AG04450 (cell line): ENCODE data around the gene HSFX4. TPM values are rescaled to one million over a fixed set of nuclear protein-coding genes. Genes with fewer than 3 reads are reported as not detected.
"Not testable (repeated sequence)": the region's sequence is repeated elsewhere in the genome, so short reads cannot be mapped to it uniquely, and the experiment has no call there.

Source experiments
- CTCF ChIA-PET: fragments of 300-600, 350-600 bp; formaldehyde crosslinking; extraction: SDS; loops from one replicate; lab custom pipeline; 2022; ENCODE audit warnings: antibody characterized with exemption, inconsistent platforms; lab: Charles Lee
- POLR2A ChIA-PET: fragments of 350-600 bp; formaldehyde crosslinking; extraction: SDS; loops from one replicate; lab custom pipeline; 2021; ENCODE audit warnings: antibody characterized with exemption, inconsistent platforms; lab: Yijun Ruan, JAX
- DNase-seq: peaks from one replicate; pipeline ENCODE4 v3.0.0-alpha.2; 2011; ENCODE audit warnings: low read depth, low spot score
- H3K27ac ChIP-seq: one replicate; pipeline ENCODE4 v1.5.1; 2012; ENCODE audit warnings: low read depth, low read length, control low read depth
- H3K27me3 ChIP-seq: one replicate; pipeline ENCODE4 v1.6.0; 2012; ENCODE audit warnings: low read length; ENCODE audit not compliant: control insufficient read depth, insufficient read depth
- H3K4me3 ChIP-seq: 2 replicates; pipeline ENCODE4 v1.5.1; 2011; ENCODE audit warnings: mild to moderate bottlenecking, low read depth, low read length, control low read depth
- H3K9me3 ChIP-seq: 2 replicates; pipeline ENCODE4 v1.5.1; 2012; ENCODE audit warnings: low read length; ENCODE audit not compliant: control insufficient read depth, insufficient read depth
- polyA plus RNA-seq: library from polyadenylated mRNA; depleted of rRNA; stranded (reverse); fragments of >200 nt; gene quantifications from 2 replicates; pipeline ENCODE4 v1.2.3, GENCODE V29; 2011
- TF ChIP-seq, protein P1 (sequence below): IDR thresholded peaks from 2 replicates; pipeline ENCODE4 v1.5.1; 2011; ENCODE audit warnings: low read depth, low read length, control low read depth, inconsistent platforms

HSFX4 gene
- polyA plus RNA-seq, 1 experiment = not detected

DNA sequence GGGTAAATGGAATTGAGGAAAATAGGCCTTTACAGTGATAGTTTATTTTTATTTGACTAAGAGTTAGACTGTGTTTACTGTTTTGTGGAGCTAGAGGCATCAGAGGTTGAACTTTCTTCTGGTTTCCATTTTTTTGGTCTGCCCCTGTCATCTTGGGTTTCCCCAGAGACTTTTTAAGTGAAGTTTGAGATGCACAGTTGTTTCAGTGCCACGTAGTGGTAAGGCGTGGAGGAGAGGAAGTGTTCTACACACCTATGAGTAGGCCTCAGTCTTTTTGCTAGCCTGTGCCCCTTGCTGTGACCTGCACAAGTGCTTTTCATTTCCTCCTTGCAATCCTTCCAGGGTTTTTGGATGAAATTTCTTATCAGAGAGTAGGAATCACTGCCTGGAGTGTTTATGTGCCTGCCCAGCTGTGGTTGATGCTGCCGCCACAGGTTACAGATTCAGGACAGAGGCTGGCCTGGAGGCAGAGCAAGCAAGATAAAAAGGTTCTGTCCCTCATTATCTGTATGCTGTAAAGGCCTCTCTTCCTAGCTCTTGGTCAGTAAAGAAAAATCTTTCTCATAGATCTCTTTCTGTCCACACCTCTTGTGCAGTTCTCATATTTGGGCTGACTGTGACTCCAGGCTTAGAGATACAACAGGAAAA lies 12.5 kb upstream of the HSFX4 start:
- no peak for DNase-seq
- ChIA-PET CTCF (no interaction called here), POLR2A (no interaction called here)
- H3K27ac ChIP-seq = no peak overlapping the region
- H3K9me3 ChIP-seq = no peaks in the 10 kb centered on the region
- TF ChIP-seq, protein P1, sequence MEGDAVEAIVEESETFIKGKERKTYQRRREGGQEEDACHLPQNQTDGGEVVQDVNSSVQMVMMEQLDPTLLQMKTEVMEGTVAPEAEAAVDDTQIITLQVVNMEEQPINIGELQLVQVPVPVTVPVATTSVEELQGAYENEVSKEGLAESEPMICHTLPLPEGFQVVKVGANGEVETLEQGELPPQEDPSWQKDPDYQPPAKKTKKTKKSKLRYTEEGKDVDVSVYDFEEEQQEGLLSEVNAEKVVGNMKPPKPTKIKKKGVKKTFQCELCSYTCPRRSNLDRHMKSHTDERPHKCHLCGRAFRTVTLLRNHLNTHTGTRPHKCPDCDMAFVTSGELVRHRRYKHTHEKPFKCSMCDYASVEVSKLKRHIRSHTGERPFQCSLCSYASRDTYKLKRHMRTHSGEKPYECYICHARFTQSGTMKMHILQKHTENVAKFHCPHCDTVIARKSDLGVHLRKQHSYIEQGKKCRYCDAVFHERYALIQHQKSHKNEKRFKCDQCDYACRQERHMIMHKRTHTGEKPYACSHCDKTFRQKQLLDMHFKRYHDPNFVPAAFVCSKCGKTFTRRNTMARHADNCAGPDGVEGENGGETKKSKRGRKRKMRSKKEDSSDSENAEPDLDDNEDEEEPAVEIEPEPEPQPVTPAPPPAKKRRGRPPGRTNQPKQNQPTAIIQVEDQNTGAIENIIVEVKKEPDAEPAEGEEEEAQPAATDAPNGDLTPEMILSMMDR = no peak
- H3K4me3 ChIP-seq = no peak overlapping the region
- H3K27me3 ChIP-seq = no peaks in the 10 kb centered on the region

DNA sequence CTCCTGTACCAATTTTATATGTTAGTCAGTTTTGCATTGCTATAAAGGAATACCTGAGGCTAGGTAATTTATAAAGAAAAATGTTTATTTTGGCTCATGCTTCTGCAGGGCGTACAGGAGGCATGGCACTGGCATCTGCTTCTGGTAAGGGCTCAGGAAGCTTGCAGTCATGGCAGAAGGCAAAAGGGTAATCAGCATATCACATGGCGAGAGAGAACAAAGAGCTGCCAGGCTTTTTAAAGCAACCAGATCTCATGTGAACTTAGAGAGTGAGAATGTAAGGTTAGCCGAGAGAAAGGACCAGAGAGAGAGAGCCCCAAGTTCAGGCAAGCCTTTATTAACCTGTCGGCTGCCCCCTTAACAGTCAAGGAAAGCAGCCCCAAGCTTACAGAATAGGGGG lies 5.5 kb upstream of the HSFX4 start:
- H3K4me3 ChIP-seq, H3K27ac ChIP-seq, CTCF ChIA-PET, POLR2A ChIA-PET, H3K9me3 ChIP-seq, H3K27me3 ChIP-seq, DNase-seq: not testable (repeated sequence)

DNA sequence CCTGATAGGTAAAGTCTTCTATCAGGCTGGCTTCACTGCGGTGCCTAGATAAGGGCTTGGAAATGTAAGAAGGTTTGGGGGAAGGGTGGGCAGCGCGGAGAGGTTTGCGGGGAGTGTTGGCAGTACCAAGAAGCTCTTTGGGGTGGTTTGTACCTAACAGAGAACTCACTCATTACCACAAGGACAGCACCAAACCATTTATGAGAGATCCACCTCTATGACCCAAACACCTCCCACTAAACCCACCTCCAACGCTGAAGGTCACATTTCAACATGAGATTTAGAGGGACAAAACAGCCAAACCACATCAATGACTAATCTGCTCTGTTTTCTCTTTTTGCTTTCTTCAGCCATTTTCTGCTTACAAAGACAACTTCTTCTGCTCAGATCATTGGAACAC lies 4.9 kb upstream of the HSFX4 start:
- CTCF ChIA-PET, DNase-seq, H3K4me3 ChIP-seq, H3K27ac ChIP-seq, POLR2A ChIA-PET, H3K9me3 ChIP-seq, H3K27me3 ChIP-seq: not testable (repeated sequence)

DNA sequence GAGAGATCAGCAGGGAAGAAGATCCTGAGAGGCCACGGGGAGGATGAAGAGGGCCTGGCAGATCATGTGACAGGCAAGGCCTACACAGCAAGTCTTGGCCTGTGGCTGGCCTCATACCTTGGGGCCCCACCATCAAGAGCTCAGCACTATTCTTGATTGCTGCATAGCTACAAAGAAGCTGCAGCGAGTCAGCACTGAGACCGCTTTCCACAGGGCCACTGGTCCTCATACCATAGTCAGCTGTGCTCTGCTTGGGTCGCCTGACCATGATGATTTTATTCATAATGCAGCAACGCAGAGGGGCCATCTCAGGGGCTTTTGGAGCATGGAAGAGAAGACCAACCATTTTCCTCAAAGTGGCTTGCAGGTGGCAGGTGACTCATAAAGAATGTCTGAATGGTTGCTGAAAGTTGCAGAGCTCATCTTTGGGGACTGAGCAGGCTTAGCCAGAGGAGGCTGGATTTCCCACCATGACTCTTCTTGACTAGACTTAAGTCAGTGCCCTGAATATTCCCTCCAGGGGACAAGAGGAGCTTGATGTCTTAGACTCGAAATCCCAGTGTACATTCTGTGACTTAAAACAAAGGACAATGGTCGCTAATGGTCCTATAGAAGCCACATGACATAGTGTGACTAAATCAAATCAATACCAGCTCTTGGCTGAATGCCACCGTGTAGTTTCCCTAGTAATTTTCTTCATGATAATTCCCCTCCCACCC lies 2.0 kb upstream of the HSFX4 start:
- H3K9me3 ChIP-seq, DNase-seq, H3K27ac ChIP-seq, H3K4me3 ChIP-seq, CTCF ChIA-PET, POLR2A ChIA-PET, H3K27me3 ChIP-seq: not testable (repeated sequence)

DNA sequence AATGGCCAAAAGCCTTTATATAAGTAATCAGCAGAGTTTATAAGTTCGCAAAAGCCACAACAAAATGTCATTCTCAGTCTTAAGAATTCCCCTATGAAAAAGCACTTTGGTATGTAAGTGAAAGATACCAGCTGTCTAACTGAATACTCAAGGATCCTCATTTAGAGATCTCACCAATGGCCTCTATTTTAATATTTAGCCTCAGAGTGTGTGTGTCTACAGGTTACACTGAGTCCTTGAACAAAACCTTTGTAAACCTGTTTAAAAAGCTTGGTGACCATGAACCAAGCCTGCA lies 1.5 kb upstream of the HSFX4 start:
- CTCF ChIA-PET, DNase-seq, H3K27me3 ChIP-seq, POLR2A ChIA-PET, H3K9me3 ChIP-seq, H3K27ac ChIP-seq, H3K4me3 ChIP-seq: not testable (repeated sequence)

DNA sequence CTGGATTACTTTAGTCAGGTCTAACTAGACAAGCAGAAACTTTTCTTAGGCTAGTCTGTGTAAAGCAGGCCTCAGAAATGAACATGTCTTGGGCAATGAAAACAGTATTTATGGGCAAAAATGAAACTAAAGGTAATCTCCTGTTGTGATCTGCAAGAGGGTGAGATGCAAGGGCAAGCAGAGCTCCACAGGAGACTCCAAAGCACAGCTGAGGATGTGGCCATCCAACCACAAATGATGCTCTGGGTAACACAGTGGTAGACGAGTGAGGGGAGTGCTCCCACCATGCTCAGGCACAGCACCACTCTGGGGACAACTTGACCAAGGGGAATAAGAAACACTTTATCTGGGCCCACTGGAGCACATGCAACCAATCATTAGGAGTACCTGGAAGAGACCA lies 738 bp upstream of the HSFX4 start:
- CTCF ChIA-PET, H3K27ac ChIP-seq, H3K9me3 ChIP-seq, POLR2A ChIA-PET, H3K27me3 ChIP-seq, DNase-seq, H3K4me3 ChIP-seq: not testable (repeated sequence)

DNA sequence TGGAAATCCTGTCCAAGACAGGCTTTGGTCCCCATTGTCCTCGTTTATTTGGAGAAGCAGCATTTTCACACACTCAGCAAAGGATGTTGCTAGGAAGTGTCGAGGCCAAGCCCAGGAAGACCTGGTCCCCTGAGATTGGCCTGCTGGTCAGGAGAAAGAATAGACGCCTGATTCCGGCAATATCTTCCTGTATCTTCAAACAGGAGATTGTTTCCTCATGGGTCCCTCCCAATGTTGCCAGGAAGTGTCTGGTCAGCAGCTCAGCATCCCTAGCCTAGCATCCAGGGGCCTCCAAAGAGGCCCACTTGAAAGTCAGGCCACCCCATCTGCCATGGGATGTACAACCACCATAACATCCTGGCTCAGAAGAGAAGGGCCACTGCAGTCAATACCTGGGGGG lies 2.0 kb downstream of the HSFX4 start:
- H3K4me3 ChIP-seq, H3K27ac ChIP-seq, DNase-seq, H3K27me3 ChIP-seq, H3K9me3 ChIP-seq, POLR2A ChIA-PET, CTCF ChIA-PET: not testable (repeated sequence)

DNA sequence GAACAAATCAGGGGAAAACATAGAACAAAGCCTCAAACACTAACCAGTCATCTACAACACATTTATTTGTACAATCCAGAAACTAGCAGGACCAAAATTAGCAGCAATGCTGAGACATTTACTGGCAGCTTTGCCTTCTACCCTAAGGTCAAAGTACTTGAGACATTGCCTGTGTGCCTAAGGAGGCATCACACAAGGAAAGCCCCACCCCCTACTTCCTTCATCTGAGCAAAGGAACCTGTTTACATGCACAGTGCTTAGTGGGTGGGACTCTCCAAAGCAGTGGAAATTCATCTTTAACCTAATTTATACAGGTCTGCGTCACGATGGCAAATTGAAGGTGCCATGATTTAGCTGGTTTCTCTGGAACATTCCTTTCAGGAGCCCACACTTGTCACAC lies 2.8 kb downstream of the HSFX4 start:
- CTCF ChIA-PET, H3K4me3 ChIP-seq, H3K27ac ChIP-seq, POLR2A ChIA-PET, H3K27me3 ChIP-seq, DNase-seq, H3K9me3 ChIP-seq: not testable (repeated sequence)

DNA sequence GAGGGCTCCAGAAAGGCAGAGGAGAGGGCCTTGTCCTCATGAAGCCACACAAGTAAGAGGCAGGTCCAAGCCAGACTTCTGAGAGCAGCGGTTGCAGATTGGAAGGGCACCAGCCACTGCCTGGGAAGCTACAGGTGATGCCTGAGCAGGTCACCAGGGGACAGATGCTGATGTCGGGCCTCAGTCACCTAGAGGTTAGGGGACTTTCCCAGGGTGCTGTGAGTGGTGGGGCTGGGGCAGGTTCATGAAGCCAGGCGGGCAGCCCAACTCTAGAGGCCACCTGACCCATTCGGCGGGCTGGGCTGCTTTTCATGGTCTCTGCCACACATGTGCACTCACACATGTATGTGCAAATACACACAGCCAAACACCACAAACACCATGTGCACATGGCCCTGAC lies 3.6 kb downstream of the HSFX4 start:
- H3K27ac ChIP-seq, POLR2A ChIA-PET, H3K9me3 ChIP-seq, H3K4me3 ChIP-seq, CTCF ChIA-PET, DNase-seq, H3K27me3 ChIP-seq: not testable (repeated sequence)

DNA sequence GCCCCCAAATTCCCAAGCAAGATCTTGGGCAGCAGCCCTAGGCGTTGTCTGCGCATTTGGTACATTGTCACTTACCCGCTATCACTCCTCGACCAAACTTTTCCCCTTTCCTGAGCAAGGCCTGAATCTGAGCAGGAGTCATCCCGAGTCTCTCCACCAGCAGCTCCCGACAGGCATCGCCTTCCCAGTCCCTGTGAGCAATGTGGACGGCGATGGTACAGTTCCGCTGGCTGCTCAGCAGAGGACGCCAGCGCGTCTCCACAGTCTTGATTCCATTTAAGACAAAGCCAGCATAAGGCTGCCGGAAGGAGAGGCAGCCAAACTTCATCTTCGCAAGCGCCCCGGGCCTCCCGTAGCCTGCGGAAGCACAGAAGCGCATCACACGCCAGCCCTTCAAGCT lies 4.2 kb downstream of the HSFX4 start:
- H3K4me3 ChIP-seq, CTCF ChIA-PET, POLR2A ChIA-PET: not testable (repeated sequence)

DNA sequence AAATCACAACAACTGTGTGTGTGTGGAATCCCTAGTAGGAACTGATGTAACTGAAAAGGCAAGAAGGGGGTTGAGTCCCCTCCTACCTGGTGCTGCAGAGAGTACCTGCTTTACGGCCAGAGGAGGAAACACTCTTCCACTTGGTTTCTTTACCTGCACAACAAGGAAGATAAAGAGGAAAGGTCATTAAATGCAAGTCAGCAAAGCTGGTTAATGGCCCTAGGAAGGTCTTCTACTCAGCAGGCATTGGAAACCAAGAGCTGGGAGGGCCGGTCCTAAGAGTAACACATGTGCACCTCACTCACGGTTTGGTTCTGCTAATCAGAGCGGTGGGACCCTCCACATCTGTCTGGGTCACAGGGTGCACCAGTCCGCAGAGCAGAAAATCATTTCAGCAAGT lies 8.0 kb downstream of the HSFX4 start:
- not testable (repeated sequence) for DNase-seq, H3K9me3 ChIP-seq, H3K27me3 ChIP-seq
- CTCF ChIA-PET = interaction anchor here (2.1 kb wide), 1 partner anchor 34 kb away, joined by 6 read pairs; no protein-coding TSS in a partner anchor
- POLR2A ChIA-PET = interaction anchor here (0.7 kb wide), 1 partner anchor 397 kb away, joined by 3 read pairs; no protein-coding TSS in a partner anchor
- Histone ChIP-seq H3K27ac (peak overlapping the region; percentile 96), H3K4me3 (peak overlapping the region; percentile 78)

More for the DNA sequence above, 4.2 kb downstream of the HSFX4 start:
- H3K27ac ChIP-seq, H3K9me3 ChIP-seq, H3K27me3 ChIP-seq, DNase-seq: not testable (repeated sequence)
